Hematopoietic multipotent progenitor cell treated with erythropoietin and hydrocortisone succinate and interleukin-3 and kit ligand, for 6 days (in vitro differentiated cells): ENCODE data around the gene PAH.

ENCODE experiments used
- DNase-seq: peaks from one replicate; pipeline ENCODE4 v3.0.0-alpha.2; 2015

PAH gene

DNA sequence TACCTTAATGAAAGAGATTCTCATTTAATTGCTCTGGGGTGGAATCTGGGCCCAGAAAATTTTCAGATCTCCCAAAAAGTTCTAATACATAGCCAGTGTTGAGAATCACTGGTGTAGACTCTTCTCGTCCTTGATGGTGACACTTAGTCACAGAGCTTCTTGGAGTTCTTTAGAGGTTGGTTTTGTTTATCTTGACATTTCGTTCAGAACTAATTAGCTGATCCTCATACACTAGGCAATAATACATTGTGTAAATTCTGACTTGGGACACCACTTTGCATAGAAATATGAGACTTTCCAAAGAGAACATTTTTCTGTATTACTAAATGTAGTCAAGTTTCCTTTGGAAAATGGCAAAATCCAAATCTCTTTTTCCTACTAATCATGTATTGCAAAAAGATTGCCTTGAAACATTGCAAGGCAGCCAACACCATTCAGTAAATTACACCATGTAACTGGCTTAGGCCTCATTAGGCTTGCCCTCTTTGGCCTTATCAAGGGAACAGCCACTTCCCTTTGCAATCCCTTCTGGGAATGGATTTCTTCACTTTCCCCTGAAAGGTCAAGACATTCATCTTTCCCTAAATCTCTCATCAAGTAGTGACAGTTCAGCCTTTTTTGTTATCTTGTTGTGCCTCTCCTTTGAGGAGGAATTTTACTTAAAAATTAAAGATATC, 102.2 kb downstream of the PAH start:
- DNase-seq = no peak

DNA sequence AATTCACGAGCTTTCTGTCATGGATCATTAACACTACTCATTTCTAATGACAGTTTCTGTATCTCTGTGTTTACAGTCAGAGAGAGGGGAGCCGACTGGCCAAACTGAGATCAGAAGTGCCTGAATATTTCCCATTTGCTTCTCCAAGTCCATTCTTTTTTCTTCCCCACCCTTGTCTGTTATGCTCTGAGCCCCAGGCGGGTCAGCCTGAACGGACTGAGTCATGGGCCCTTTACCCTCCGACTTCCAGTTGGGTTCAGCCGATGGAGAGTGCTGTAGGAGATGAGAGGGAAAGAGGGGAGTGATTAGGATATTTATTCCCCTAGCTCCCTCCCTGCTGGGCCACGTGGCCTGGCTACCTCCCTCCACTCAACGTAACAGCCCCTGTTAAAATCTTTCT, 104.7 kb downstream of the PAH start:
- DNase-seq = no peak

DNA sequence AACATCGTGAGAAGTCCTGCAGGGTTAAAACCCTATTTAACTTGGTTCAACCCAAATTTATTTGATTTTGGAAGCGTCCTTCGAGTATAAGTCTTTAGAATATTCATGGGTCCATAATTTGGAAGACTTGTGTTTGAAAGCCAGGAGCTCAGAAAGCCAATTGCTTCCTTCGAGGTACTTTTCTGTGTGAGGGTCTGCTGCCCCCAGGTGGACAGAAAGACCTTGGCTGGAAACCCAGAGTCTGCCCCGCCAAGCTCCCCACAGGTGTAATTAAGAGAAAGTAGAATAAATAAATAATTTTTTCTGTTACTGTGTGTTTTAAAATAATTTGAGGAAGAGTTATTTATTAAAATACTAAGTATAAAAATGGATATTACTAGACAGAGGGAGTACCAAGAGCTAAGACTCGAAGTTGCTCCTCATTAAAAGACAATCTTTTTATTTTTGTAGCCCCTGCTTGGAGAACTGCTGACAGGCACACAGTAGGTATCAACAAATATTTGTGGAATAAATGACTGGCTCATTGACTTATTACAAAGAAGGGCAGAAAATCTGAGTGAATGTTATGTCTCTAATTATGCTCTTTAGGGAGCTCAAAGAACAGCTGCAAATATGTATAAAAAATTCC, 105.8 kb downstream of the PAH start:
- DNase-seq = peak; percentile 28

DNA sequence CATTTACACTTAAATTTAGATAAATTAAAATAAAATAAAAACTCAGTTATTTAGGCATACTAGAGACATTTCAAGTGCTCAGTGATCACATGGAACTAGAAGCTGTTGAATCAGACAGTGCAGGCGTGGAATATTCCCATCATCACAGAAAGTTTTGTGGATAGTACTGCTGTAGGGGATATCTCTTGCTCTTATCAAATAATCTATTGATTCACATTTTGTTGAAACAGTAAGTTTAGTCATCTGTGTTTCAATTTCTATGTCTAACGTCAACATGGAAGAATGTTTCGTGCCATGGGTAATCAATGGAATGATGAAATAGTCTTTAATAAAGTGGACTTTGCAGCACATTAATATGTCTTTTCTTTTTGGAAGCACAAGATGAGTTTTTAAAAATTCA, 108.6 kb downstream of the PAH start:
- no peak for DNase-seq

DNA sequence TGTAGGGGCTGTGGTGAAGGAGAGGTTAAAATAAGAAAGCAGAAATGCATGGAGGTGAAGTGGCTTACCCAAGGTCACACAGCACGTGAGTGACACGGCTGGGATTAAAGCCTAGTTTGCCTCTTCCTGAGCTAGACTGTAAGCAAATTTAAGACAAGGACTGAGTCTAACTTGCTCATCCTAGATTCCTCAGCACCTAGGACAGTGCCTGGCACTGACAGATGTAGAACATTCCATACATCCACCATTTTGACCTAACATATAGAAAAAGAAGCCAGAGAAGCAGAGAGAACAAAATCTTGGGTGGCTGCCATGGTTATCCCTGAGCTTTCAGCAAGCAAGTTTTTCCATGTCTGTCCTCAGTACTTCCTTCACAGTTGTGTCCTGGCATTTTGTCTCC, 110.5 kb downstream of the PAH start:
- DNase-seq = no peak

DNA sequence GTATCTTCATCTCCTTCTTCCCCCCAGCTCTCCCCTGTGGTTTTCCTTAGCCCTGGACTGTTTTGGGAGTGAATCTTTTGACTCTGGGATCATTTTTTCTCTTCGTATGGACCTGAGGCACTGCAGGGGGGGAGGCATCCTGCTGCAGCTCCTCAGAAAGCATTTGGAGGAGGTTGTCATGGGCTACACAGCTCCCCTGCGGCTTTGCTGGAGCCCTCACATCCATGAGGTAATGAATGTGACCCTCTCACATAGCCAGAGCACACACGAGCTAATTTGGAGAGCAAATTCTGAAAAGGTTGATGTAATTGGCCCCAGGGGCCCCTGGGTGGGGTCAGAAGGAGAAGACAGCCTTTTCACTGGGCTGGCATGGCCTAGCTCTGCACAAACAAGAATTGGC, 110.9 kb downstream of the PAH start:
- DNase-seq = no peak

DNA sequence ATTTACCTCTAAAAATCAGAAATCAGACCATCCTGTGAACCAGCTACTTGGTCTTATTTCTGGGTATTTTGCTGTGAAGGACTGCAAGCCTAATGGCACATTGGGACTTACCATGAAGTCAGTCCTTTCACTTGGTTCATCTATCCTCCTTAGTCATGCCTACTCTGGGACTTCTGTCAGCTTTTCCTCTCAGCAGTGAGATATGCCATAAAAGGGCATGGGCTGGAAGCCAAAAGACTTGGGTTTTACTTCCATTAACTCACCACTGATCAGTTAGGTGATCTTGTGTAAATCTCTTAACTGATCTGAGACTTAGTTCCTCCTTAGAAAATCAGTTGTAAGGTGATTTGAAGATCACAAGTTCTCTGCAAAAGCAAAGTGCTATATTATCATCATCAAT, 116.5 kb downstream of the PAH start:
- no peak for DNase-seq

DNA sequence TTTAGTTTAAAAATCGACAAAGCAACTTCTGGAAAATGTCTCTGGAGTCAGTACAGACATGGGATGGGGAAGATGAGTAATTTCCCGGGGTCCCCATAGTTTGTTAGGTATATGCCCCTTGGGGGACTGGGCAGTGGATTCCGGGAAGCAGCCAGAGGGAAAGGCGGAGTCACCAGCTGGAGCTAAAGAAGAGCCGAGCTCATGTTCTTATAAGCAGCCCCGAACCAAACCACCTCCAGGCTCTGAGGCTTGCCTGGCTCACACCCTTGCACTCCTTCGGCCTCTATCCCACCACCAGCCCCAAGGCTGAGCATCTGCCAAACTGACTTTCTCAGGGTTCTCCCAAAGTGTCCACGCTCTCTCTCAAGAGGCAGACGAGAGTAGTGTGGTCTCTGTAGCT, 117.8 kb downstream of the PAH start:
- no peak for DNase-seq

DNA sequence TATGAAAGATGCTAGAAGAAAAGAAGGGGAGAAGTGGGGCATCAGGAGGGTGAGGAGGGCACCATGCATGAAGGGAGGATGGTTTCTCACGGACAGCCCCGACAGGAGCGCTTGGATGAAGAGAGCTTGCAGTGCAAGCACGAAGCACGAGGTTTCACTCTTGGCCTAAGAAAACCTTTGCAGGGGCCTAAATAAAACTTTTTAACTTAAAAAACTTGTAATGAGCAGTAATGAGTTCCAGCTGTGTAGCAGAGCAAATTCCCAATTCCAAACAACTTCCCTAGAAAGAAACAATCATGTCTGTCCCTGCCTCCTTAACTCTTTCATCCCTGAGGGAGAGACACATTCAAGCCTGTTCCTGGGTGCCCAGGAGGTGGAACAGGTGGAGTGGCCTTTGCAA, 119.5 kb downstream of the PAH start:
- no peak for DNase-seq

DNA sequence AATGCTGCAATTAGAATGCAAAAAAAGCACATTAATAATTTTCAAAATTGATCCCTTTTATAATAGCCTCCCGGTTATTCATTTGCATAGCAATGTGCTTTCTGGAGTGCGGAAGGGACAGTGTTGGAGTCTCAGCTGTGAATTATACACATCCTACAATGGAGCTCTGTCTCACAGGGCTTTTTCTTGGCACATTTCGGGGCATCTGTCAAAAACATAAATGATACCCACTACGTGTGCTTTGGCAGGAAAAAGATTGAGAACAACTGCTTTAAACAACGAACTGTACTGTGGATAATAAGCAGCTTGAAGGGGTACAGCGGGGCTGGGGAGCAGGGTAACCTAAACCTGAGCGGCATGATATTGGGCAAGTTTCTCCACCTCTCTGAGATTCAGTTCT, 123.1 kb downstream of the PAH start:
- DNase-seq = no peak
